Measurements from ENCODE around the gene G3BP1. TPM values are rescaled to one million over a fixed set of nuclear protein-coding genes. Genes with fewer than 3 reads are reported as not detected.

G3BP1 gene
- total and polyA plus RNA-seq, 2 donors (not counting 1 experiment from before 2014, with no cell fraction given), result 68.2 to 132 TPM

DNA sequence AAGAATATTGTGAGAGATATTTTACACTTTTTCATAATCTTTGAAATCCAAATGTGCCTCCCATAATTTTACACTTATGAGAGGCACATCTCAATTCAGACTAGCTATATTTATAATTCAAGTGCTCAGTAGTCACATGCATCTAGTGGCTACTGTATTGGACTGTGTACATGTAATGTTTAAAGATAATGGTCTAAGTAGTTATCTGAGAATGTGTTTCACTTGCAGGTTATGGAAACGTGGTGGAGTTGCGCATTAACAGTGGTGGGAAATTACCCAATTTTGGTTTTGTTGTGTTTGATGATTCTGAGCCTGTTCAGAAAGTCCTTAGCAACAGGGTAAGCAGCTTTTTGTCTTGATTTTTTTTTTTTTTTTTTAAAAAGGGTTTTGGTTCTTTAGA is 28.8 kb downstream of the G3BP1 start:
- no peaks in the 10 kb centered on the region for H3K27me3 ChIP-seq (ENCODE audit: control insufficient read depth, insufficient read depth, low read length)
- H3K4me1 ChIP-seq (ENCODE audit: control insufficient read depth, extremely low read depth, insufficient read depth, low read length), result peaks cover under 1% of the 10 kb centered on the region
- TF ChIP-seq, protein P1, sequence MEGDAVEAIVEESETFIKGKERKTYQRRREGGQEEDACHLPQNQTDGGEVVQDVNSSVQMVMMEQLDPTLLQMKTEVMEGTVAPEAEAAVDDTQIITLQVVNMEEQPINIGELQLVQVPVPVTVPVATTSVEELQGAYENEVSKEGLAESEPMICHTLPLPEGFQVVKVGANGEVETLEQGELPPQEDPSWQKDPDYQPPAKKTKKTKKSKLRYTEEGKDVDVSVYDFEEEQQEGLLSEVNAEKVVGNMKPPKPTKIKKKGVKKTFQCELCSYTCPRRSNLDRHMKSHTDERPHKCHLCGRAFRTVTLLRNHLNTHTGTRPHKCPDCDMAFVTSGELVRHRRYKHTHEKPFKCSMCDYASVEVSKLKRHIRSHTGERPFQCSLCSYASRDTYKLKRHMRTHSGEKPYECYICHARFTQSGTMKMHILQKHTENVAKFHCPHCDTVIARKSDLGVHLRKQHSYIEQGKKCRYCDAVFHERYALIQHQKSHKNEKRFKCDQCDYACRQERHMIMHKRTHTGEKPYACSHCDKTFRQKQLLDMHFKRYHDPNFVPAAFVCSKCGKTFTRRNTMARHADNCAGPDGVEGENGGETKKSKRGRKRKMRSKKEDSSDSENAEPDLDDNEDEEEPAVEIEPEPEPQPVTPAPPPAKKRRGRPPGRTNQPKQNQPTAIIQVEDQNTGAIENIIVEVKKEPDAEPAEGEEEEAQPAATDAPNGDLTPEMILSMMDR (conservative IDR thresholded peaks at IDR 0.05 in 1 of 2, IDR thresholded peaks at IDR 0.05 in 1 of 2; ENCODE audit: low read depth in 1 of 2, low read length in 2 of 2), result no peak
- no peak for TF ChIP-seq EZH2 (IDR thresholded peaks at IDR 0.05; ENCODE audit: low read length, missing control alignments)
- H3K27ac ChIP-seq (ENCODE audit: insufficient read depth, low read length), result no peak overlapping the region
- peaks cover 18% of the 10 kb centered on the region for H3K79me2 ChIP-seq (ENCODE audit: control insufficient read depth, insufficient read depth, low read length)
- no peak overlapping the region for H3K9ac ChIP-seq (ENCODE audit: insufficient read depth, low read length)
- no peak overlapping the region for H2AFZ ChIP-seq (ENCODE audit: low read length)
- H4K20me1 ChIP-seq (ENCODE audit: control insufficient read depth, extremely low read depth, insufficient read depth, low read length), result no peaks in the 10 kb centered on the region
- H3K4me2 ChIP-seq (ENCODE audit: extremely low read depth, insufficient read depth, low read length), result no peak overlapping the region
- no peaks in the 10 kb centered on the region for H3K9me3 ChIP-seq (ENCODE audit: control insufficient read depth, insufficient read depth, low read depth, low read length)
- DNase-seq (ENCODE audit: low read depth in 2 of 2), result no peak
- peaks cover 3% of the 10 kb centered on the region for H3K36me3 ChIP-seq (ENCODE audit: control insufficient read depth, insufficient read depth, low read length)
- H3K4me3 ChIP-seq (replicated peaks in 1 of 4; ENCODE audit: control extremely low read depth in 1 of 4, insufficient read depth in 1 of 4, low read depth in 3 of 4, low read length in 4 of 4), result no peak overlapping the region

DNA sequence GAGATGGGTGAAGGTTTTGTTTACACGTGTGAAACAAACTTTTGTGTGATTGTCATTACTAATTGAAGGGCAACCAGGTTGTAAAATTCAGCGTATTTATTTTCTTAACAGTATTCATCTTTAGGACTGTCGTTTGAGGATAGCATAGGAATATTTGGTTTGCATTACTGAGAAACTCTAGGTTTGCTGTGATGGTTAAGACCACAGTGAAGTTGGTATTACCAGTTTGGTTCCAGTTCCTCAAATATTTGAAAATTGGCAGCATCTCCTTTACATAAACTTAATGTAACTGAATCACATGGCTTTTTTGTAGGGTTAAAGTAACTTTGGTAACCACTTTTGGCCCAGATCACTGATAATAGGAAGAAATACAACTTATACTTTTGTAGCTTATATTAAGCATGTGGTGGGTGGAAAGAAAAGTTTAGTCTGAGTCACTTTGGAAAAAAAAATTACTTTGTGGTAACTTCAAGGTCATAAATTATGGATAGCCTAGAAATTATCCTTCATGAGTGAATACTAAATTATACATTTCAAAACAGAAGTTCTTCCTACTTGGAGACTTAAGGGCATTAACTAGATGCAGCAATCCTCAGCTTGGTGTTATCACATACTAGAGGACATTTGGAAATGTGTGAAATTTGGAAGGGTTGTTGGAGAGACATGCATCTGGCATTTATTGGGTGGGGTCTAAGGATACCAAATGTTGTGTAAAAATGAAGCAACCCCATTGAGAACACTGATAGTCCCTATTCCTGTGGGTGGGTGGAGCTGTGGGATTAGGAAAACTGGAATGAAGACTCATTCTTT is 33.9 kb downstream of the G3BP1 start:
- Histone ChIP-seq H4K20me1 (ENCODE audit: control insufficient read depth, extremely low read depth, insufficient read depth, low read length) (no peaks in the 10 kb centered on the region), H3K4me2 (ENCODE audit: extremely low read depth, insufficient read depth, low read length) (no peak overlapping the region)

DNA sequence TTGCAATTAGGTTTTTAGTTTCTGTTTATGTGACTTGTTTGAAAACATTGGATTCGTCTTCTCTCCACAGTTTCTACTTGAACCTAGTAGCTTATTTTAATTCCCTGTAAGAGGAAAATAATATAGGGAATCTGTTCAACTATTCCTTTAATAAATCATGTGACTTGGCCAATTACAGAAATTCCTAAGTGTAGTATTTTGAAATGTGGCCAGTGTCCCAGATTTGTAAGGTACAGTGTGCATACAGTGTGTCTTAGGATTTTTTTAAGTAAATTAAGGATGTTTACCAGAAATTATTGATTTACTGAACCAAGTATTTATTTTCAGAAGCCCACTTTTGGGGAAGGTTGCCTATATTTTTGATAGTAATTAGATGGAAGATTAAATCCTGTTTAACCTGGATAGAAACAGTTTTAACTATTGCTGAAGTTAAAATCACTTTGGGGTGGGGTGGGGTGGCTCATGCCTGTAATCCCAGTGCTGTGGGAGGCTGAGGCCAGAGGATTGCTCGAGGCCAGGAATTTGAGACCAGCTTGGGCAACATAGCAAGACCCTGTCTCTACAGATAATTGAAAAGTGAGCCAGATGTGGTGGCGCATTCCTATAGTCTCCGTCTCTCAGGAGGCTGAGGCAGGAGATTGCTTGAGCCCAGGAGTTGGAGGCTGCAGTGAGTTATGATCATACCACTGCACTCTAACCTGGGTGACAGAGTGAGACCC is 36.9 kb downstream of the G3BP1 start:
- H3K4me1 ChIP-seq (ENCODE audit: control insufficient read depth, extremely low read depth, insufficient read depth, low read length), result peaks cover 2% of the 10 kb centered on the region
- no peaks in the 10 kb centered on the region for H3K27me3 ChIP-seq (ENCODE audit: control insufficient read depth, insufficient read depth, low read length)
- H2AFZ ChIP-seq (ENCODE audit: low read length), result no peak overlapping the region
- no peak overlapping the region for H3K4me3 ChIP-seq (replicated peaks in 1 of 4; ENCODE audit: control extremely low read depth in 1 of 4, insufficient read depth in 1 of 4, low read depth in 3 of 4, low read length in 4 of 4)
- H3K4me2 ChIP-seq (ENCODE audit: extremely low read depth, insufficient read depth, low read length), result peak overlapping the region; percentile 8
- H3K27ac ChIP-seq (ENCODE audit: insufficient read depth, low read length), result no peak overlapping the region
- no peak for TF ChIP-seq EZH2 (IDR thresholded peaks at IDR 0.05; ENCODE audit: low read length, missing control alignments)
- TF ChIP-seq, protein P1 (conservative IDR thresholded peaks at IDR 0.05 in 1 of 2, IDR thresholded peaks at IDR 0.05 in 1 of 2; ENCODE audit: low read depth in 1 of 2, low read length in 2 of 2), result no peak
- H3K9me3 ChIP-seq (ENCODE audit: control insufficient read depth, insufficient read depth, low read depth, low read length), result no peaks in the 10 kb centered on the region
- no peak for DNase-seq (ENCODE audit: low read depth in 2 of 2)
- peaks cover 8% of the 10 kb centered on the region for H3K79me2 ChIP-seq (ENCODE audit: control insufficient read depth, insufficient read depth, low read length)
- peaks cover 6% of the 10 kb centered on the region for H3K36me3 ChIP-seq (ENCODE audit: control insufficient read depth, insufficient read depth, low read length)
- H4K20me1 ChIP-seq (ENCODE audit: control insufficient read depth, extremely low read depth, insufficient read depth, low read length), result no peaks in the 10 kb centered on the region
- H3K9ac ChIP-seq (ENCODE audit: insufficient read depth, low read length), result no peak overlapping the region

More for the DNA sequence above, 33.9 kb downstream of the G3BP1 start:
- H3K4me1 ChIP-seq (ENCODE audit: control insufficient read depth, extremely low read depth, insufficient read depth, low read length), result peaks cover 2% of the 10 kb centered on the region
- no peak overlapping the region for H3K4me3 ChIP-seq (replicated peaks in 1 of 4; ENCODE audit: control extremely low read depth in 1 of 4, insufficient read depth in 1 of 4, low read depth in 3 of 4, low read length in 4 of 4)
- peaks cover 4% of the 10 kb centered on the region for H3K36me3 ChIP-seq (ENCODE audit: control insufficient read depth, insufficient read depth, low read length)
- no peak for TF ChIP-seq EZH2 (IDR thresholded peaks at IDR 0.05; ENCODE audit: low read length, missing control alignments)
- TF ChIP-seq, protein P1 (conservative IDR thresholded peaks at IDR 0.05 in 1 of 2, IDR thresholded peaks at IDR 0.05 in 1 of 2; ENCODE audit: low read depth in 1 of 2, low read length in 2 of 2), result no peak
- no peak overlapping the region for H3K9ac ChIP-seq (ENCODE audit: insufficient read depth, low read length)
- H3K9me3 ChIP-seq (ENCODE audit: control insufficient read depth, insufficient read depth, low read depth, low read length), result no peaks in the 10 kb centered on the region
- no peaks in the 10 kb centered on the region for H3K27me3 ChIP-seq (ENCODE audit: control insufficient read depth, insufficient read depth, low read length)
- H3K79me2 ChIP-seq (ENCODE audit: control insufficient read depth, insufficient read depth, low read length), result peaks cover 8% of the 10 kb centered on the region
- H2AFZ ChIP-seq (ENCODE audit: low read length), result no peak overlapping the region
- H3K27ac ChIP-seq (ENCODE audit: insufficient read depth, low read length), result no peak overlapping the region
- DNase-seq (ENCODE audit: low read depth in 2 of 2), result peak; percentile 49 to 91
